ENCODE data around the gene USP34. TPM values are rescaled to one million over a fixed set of nuclear protein-coding genes. Genes with fewer than 3 reads are reported as not detected.
A peak's percentile ranks its signal among the peaks of the same experiment; 100 is the strongest.

The USP34 gene, protein sequence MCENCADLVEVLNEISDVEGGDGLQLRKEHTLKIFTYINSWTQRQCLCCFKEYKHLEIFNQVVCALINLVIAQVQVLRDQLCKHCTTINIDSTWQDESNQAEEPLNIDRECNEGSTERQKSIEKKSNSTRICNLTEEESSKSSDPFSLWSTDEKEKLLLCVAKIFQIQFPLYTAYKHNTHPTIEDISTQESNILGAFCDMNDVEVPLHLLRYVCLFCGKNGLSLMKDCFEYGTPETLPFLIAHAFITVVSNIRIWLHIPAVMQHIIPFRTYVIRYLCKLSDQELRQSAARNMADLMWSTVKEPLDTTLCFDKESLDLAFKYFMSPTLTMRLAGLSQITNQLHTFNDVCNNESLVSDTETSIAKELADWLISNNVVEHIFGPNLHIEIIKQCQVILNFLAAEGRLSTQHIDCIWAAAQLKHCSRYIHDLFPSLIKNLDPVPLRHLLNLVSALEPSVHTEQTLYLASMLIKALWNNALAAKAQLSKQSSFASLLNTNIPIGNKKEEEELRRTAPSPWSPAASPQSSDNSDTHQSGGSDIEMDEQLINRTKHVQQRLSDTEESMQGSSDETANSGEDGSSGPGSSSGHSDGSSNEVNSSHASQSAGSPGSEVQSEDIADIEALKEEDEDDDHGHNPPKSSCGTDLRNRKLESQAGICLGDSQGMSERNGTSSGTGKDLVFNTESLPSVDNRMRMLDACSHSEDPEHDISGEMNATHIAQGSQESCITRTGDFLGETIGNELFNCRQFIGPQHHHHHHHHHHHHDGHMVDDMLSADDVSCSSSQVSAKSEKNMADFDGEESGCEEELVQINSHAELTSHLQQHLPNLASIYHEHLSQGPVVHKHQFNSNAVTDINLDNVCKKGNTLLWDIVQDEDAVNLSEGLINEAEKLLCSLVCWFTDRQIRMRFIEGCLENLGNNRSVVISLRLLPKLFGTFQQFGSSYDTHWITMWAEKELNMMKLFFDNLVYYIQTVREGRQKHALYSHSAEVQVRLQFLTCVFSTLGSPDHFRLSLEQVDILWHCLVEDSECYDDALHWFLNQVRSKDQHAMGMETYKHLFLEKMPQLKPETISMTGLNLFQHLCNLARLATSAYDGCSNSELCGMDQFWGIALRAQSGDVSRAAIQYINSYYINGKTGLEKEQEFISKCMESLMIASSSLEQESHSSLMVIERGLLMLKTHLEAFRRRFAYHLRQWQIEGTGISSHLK (N-terminal part only)
- total RNA-seq (2021; fragmentation: NEBNext Ultra II Directional; extraction: Animal tissue kit (Norgen Biotek cat#: 25700)) (80.9 and 91.7 TPM in 2 replicates), polyA plus RNA-seq (2011; rRNA removed) (30.0 and 56.7 TPM in 2 replicates), polyA minus RNA-seq (2011; rRNA and poly(A)+ RNA removed) (158 and 233 TPM in 2 replicates)
- 37.6 TPM for polyA plus RNA-seq (2011; cell fraction: cytosol; rRNA removed)
- 54.2 TPM for polyA plus RNA-seq (2011; cell fraction: nucleus; rRNA removed)
- 33.4 to 53.6 TPM (median 40.8 TPM) in 4 replicates for polyA plus RNA-seq (2012, experiment 1 of 2)
- 3.0 TPM for polyA plus RNA-seq (2012, experiment 2 of 2)
- polyA plus RNA-seq (2013, experiment 1 of 2), result 45.7 TPM
- polyA plus RNA-seq (2013, experiment 2 of 2), result 43.0 TPM
- 56.2 TPM for polyA minus RNA-seq (2011; cell fraction: cytosol; rRNA and poly(A)+ RNA removed)
- polyA minus RNA-seq (2011; cell fraction: nucleus; rRNA and poly(A)+ RNA removed), result 260 TPM
- long read RNA-seq, experiment 1, partial matches to known transcripts, result 36 of 42 reads
- long read RNA-seq, experiment 1, other reads (novel, unspliced or antisense), result 6 of 42 reads
- long read RNA-seq, experiment 2, partial matches to known transcripts, result 5 of 8 reads
- long read RNA-seq, experiment 2, other reads (novel, unspliced or antisense), result 3 of 8 reads

DNA sequence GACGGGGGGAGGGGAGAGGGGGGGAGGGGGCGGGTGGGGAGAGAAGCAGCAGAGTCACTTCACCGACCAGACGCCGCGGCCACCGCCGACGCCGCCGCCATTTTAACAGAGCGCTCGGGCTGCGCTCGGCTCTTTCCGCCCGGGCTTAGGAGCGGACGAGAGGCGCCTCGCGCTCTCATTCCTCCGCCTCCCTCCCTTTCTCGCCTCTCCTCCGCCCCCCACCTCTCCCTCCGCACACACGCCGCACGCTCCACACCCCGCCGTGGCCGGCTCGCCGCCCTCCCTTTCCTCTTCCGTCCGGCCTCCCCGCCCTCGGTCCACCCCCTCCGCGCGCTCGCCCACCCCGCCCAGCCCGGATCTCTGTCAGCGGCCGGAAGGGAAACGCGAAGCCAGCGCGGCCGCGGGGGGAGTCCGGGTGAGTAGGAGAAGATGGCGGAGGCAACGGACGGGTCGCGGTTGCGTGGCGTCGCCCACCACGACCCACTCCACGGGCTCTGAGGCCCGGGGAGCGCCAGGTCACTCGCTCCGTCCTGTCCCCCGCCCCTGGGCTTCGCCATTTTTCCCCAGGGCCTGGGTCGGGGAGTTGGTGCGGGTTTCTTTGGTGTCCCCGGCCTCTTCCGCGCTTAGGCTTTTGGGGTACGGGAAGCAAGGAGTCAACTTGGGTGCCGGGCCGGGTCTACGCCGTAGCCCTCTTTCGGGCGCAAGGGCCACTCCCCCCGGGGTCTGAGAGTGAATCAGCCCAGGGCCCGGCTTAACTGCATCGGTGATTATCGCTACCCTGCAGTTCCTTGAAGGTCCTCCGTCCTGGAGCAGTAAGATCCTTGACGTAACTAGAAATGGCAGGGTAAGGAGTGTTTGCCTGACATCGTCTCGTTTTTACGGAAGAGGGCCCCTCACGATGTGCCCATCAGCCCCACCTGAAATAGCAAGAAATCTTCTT, at the start of gene USP34:
Gene USP34 (minus strand): TSS at position 123 of the 940 bp plus-strand sequence. CDS start 395 bp downstream, outside the sequence.
- peak within 1 kb of the TSS; percentile 78 for H3K4ac ChIP-seq (replicated peaks; ENCODE audit: insufficient read length, low read depth, low read length)
- 1% methylated on average over 35 of the region's 91 CpGs; no CpG with 5 or more reads in 1 of the 2 experiments for WGBS, 2 experiments (ENCODE audit: extremely low coverage in 1 of 2, insufficient coverage in 1 of 2, insufficient read length in 1 of 2, insufficient replicate concordance in 2 of 2, low coverage in 1 of 2, low lambda C conversion rate in 2 of 2, missing lambda C conversion rate in 1 of 2)
- peak within 1 kb of the TSS; percentile 75 to 98 for H3K4me2 ChIP-seq (ENCODE audit: insufficient read depth in 1 of 2, low read depth in 2 of 2, low read length in 2 of 2)
- POLR2A ChIA-PET (ENCODE audit: partially characterized antibody), result interaction anchor here (0.6 to 2.7 kb wide), 7 partner anchors 11 to 175 kb away, joined by 3 to 12 read pairs (median 5); partner anchors contain the start of gene XPO1
- H3K4me3 ChIP-seq (ENCODE audit: extremely low read depth in 1 of 4, insufficient read depth in 2 of 4, low read depth in 3 of 4, low read length in 4 of 4), result peak within 1 kb of the TSS; percentile 76 to 99 (median 94)
- peak within 1 kb of the TSS; percentile 95 for H3K18ac ChIP-seq (ENCODE audit: extremely low read depth, low read length)
- H2AFZ ChIP-seq (ENCODE audit: low read length), result no peak within 1 kb of the TSS; the same call in 1 of the 2 replicates
- H3K23me2 ChIP-seq (ENCODE audit: low read depth, low read length), result peaks cover 7% of the 10 kb centered on the region
- H3K56ac ChIP-seq (replicated peaks; ENCODE audit: insufficient read length, low read depth, low read length), result peak within 1 kb of the TSS; percentile 96
- H3K23ac ChIP-seq (ENCODE audit: insufficient read length), result no peak within 1 kb of the TSS
- DNase-seq (ENCODE audit: low read depth in 1 of 2, low spot score in 2 of 2), result peak; percentile 77 to 83
- H2BK12ac ChIP-seq (ENCODE audit: low read depth, low read length), result peak within 1 kb of the TSS; percentile 60; the same call in 1 of the 2 replicates
- H4K91ac ChIP-seq (replicated peaks; ENCODE audit: insufficient read length, low read length), result peak within 1 kb of the TSS; percentile 95
- H3K4me1 ChIP-seq (replicated peaks in 1 of 4; ENCODE audit: control insufficient read depth in 3 of 4, insufficient read depth in 4 of 4, low read length in 3 of 4), result peaks cover 0 to 3% (median 0%) of the 10 kb centered on the region in 4 experiments; a peak in 5 of 7 replicates
- H3K79me2 ChIP-seq (ENCODE audit: control insufficient read depth in 1 of 2, insufficient read depth in 2 of 2, low read length in 2 of 2), result peaks cover 7 to 48% of the 10 kb centered on the region in 2 experiments
- no peak within 1 kb of the TSS for H2AK5ac ChIP-seq (ENCODE audit: low read depth, low read length)
- H2BK20ac ChIP-seq (ENCODE audit: low read length), result no peak within 1 kb of the TSS
- H3K27me3 ChIP-seq (replicated peaks in 1 of 4; ENCODE audit: control insufficient read depth in 3 of 4, extremely low read depth in 1 of 4, insufficient read depth in 3 of 4, low read length in 3 of 4), result no peaks in the 10 kb centered on the region
- no peaks in the 10 kb centered on the region for H3K9me3 ChIP-seq (ENCODE audit: insufficient read depth in 2 of 2, low read depth in 1 of 2, low read length in 1 of 2)
- no peak within 1 kb of the TSS for H2BK15ac ChIP-seq (ENCODE audit: low read length)
- peak within 1 kb of the TSS; percentile 86 to 94 (median 90) for H3K9ac ChIP-seq (replicated peaks in 1 of 4; ENCODE audit: extremely low read depth in 1 of 4, low read depth in 3 of 4, low read length in 3 of 4)
- H2BK120ac ChIP-seq (replicated peaks; ENCODE audit: low read depth, low read length), result no peak within 1 kb of the TSS
- CTCF ChIA-PET (ENCODE audit: partially characterized antibody), result interaction anchor here (0.9 kb wide), 1 partner anchor 52 kb away, joined by 4 read pairs; no protein-coding TSS in a partner anchor
- peaks cover 0 to under 1% of the 10 kb centered on the region in 2 experiments for H4K20me1 ChIP-seq (replicated peaks in 1 of 2; ENCODE audit: control insufficient read depth in 1 of 2, insufficient read depth in 2 of 2, low read length in 2 of 2)
- no peak for FAIRE-seq
- H3K14ac ChIP-seq (ENCODE audit: insufficient read length), result no peak within 1 kb of the TSS
- peak within 1 kb of the TSS; percentile 98 for H4K5ac ChIP-seq (ENCODE audit: insufficient read length, low read depth, low read length)
- H3K27ac ChIP-seq (ENCODE audit: low read depth, low read length), result peak within 1 kb of the TSS; percentile 96
- peaks cover 3% of the 10 kb centered on the region; the same call in 1 of the 2 replicates for H3K79me1 ChIP-seq (ENCODE audit: low read depth, low read length)
- peak within 1 kb of the TSS; percentile 96 for H4K8ac ChIP-seq (ENCODE audit: extremely low read depth, insufficient read depth, low read length)
- peaks cover 0 to 6% (median 0%) of the 10 kb centered on the region in 4 experiments; a peak in 1 of 8 replicates for H3K36me3 ChIP-seq (ENCODE audit: control insufficient read depth in 2 of 4, insufficient read depth in 4 of 4, low read length in 3 of 4)
- H2BK5ac ChIP-seq (ENCODE audit: low read depth, low read length), result peak within 1 kb of the TSS; percentile 90
- TF ChIP-seq TAF1 (IDR thresholded peaks at IDR 0.05; ENCODE audit: low read depth, low read length) (peak; percentile 93), CEBPB (IDR thresholded peaks at IDR 0.05; ENCODE audit: low read depth, low read length) (no peak), POLR2AphosphoS5 (IDR thresholded peaks at IDR 0.05; ENCODE audit: low read depth, low read length) (peak; percentile 88)

Data from H1 (cell line).